HG02970 (cell line): ENCODE data around the gene CHN2.

Source experiments
- ATAC-seq: cut with Tn5 transposase; IDR thresholded peaks from one replicate; pipeline ENCODE4 v1.9.1; 2021; ENCODE audit warnings: mild to moderate bottlenecking, moderate library complexity, moderate number of reproducible peaks; ENCODE audit not compliant: unreplicated experiment, low FRiP score

The CHN2 gene

GRCh38 chr7:29278337-29279069 lies 83.9 kb downstream of the CHN2 start:
- ATAC-seq, result no peak

GRCh38 chr7:29281782-29282541 lies 87.4 kb downstream of the CHN2 start:
- no peak for ATAC-seq

- no peak for ATAC-seq
These were observed 88.3 kb downstream of the CHN2 start for GRCh38 chr7:29282819-29283414.

GRCh38 chr7:29284696-29285443 lies 90.3 kb downstream of the CHN2 start:
- ATAC-seq, result no peak

- ATAC-seq, result peak; percentile 42
These were observed 90.8 kb downstream of the CHN2 start for GRCh38 chr7:29285444-29285793.

- ATAC-seq, result no peak
These were observed 91.3 kb downstream of the CHN2 start for GRCh38 chr7:29285861-29286260.

- ATAC-seq, result no peak
These were observed 92.8 kb downstream of the CHN2 start for GRCh38 chr7:29287366-29287765.

GRCh38 chr7:29288181-29289091 lies 93.9 kb downstream of the CHN2 start:
- no peak for ATAC-seq

GRCh38 chr7:29289156-29290021 lies 94.8 kb downstream of the CHN2 start:
- ATAC-seq, result no peak

- ATAC-seq, result no peak
These were observed 96.3 kb downstream of the CHN2 start for GRCh38 chr7:29290829-29291228.

- no peak for ATAC-seq
These were observed 97.4 kb downstream of the CHN2 start for GRCh38 chr7:29291723-29292618.

GRCh38 chr7:29292886-29293658 lies 98.5 kb downstream of the CHN2 start:
- no peak for ATAC-seq

- no peak for ATAC-seq
These were observed 101.8 kb downstream of the CHN2 start for GRCh38 chr7:29296421-29296820.

- no peak for ATAC-seq
These were observed 102.8 kb downstream of the CHN2 start for GRCh38 chr7:29297194-29297890.

GRCh38 chr7:29299086-29299485 lies 104.5 kb downstream of the CHN2 start:
- ATAC-seq, result no peak

GRCh38 chr7:29300026-29300480 lies 105.5 kb downstream of the CHN2 start:
- ATAC-seq, result no peak

- no peak for ATAC-seq
These were observed 106.1 kb downstream of the CHN2 start for GRCh38 chr7:29300649-29301048.
